ENCODE data around the gene SERPINF2.
"Not testable (repeated sequence)": the region's sequence is repeated elsewhere in the genome, so short reads cannot be mapped to it uniquely, and the experiment has no call there.

SERPINF2 gene

DNA sequence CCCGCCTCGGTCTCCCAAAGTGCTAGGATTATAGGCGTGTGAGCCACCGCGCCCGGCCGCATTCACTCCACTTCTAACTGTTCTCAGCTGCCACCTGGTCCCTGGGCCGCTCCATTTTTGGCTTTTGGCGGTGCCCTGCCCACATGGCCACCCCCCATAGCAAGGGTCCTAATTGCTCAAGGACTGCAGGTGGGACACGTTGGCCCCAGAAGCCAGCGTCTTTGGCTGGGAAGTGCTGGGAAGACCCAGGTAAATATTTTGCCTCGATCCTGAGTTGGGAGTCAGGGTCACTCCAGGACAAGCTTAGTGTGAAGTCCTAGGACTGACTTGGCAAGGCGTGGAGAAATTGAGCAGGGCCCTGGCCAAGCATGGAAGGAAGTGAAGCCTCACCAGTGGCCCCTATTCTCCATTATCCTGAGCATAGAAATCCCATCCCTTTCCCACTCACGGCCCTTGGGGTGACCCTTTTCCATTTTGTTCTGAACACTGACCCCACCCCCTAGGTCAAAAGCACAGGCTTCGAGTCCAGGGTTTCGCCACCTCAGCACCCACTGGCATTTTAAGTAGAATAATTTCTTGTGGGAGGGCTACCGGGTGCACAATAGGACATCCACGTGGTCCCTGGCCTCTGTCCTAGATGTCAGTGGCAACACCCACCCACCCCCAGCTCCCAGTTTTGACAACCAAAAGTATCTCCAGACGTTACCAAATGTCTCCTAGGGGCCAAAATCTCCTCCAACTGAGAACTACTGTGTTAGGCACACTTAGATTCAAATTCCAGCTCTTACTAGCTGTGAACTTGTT is 24.1 kb upstream of the SERPINF2 start:
- Histone ChIP-seq H3K9me3 (ENCODE audit: control insufficient read depth, low read depth, low read length) (no peaks in the 10 kb centered on the region), H3K36me3 (ENCODE audit: control insufficient read depth, low read depth, low read length) (no peaks in the 10 kb centered on the region), H3K4me1 (ENCODE audit: control insufficient read depth, low read depth, low read length) (peaks cover 10% of the 10 kb centered on the region), H3K27me3 (ENCODE audit: control insufficient read depth, insufficient read depth, low read length) (no peaks in the 10 kb centered on the region), H3K4me3 (ENCODE audit: low read length) (no peak overlapping the region), H3K9ac (ENCODE audit: low read length) (no peak overlapping the region), H3K27ac (ENCODE audit: low read length) (no peak overlapping the region)

DNA sequence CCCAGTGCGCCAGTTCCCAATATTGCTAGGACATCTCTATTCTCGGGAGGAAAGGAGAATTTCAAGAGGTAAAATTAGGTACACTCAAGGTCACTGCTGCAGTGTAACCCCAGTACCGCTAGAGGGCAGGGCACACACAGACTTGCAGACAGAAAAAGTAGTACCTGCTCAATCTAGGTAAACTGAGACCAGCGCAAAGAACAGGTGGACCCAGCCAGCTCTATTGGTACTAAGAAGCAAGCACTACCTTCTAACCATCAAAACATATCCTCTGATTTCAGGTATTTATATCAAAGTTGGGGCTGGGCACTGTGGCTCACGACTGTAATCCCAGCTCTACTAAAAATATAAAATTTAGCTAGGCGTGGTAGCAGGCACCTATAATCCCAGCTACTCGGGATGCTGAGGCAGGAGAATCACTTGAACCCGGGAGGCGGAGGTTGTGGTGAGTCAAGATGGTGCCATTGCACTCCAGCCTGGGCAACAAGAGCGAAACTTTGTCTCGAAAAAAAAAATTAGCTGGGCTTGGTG is 21.8 kb upstream of the SERPINF2 start:
- H3K9ac ChIP-seq (ENCODE audit: low read length): no peak overlapping the region
- no peaks in the 10 kb centered on the region for H3K9me3 ChIP-seq (ENCODE audit: control insufficient read depth, low read depth, low read length)
- H3K27ac ChIP-seq (ENCODE audit: low read length): no peak overlapping the region
- H3K4me3 ChIP-seq (ENCODE audit: low read length): no peak overlapping the region
- no peaks in the 10 kb centered on the region for H3K27me3 ChIP-seq (ENCODE audit: control insufficient read depth, insufficient read depth, low read length)
- H3K36me3 ChIP-seq (ENCODE audit: control insufficient read depth, low read depth, low read length): no peaks in the 10 kb centered on the region
- no peaks in the 10 kb centered on the region for H3K4me1 ChIP-seq (ENCODE audit: control insufficient read depth, low read depth, low read length)

DNA sequence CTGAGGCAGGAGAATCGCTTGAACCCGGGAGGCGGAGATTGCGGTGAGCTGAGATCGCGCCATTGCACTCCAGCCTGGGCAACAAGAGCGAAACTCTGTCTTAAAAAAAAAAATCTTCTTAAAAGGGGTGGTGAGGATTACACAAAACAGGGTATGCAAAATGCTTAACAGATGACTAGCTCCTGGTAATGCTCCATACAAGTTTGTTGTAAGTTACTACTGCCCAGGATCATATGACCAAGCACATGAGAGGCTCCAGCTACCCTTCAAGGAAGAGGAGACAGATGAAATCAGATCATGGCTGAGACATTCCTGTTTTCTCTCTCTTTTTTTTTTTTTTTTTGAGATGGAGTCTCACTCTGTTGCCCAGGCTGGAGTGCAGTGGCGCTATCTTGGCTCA is 20.6 kb upstream of the SERPINF2 start:
- not testable (repeated sequence) for H3K9ac ChIP-seq (ENCODE audit: low read length); H3K4me3 ChIP-seq (ENCODE audit: low read length); H3K36me3 ChIP-seq (ENCODE audit: control insufficient read depth, low read depth, low read length); H3K27me3 ChIP-seq (ENCODE audit: control insufficient read depth, insufficient read depth, low read length); H3K9me3 ChIP-seq (ENCODE audit: control insufficient read depth, low read depth, low read length); H3K4me1 ChIP-seq (ENCODE audit: control insufficient read depth, low read depth, low read length); H3K27ac ChIP-seq (ENCODE audit: low read length)

DNA sequence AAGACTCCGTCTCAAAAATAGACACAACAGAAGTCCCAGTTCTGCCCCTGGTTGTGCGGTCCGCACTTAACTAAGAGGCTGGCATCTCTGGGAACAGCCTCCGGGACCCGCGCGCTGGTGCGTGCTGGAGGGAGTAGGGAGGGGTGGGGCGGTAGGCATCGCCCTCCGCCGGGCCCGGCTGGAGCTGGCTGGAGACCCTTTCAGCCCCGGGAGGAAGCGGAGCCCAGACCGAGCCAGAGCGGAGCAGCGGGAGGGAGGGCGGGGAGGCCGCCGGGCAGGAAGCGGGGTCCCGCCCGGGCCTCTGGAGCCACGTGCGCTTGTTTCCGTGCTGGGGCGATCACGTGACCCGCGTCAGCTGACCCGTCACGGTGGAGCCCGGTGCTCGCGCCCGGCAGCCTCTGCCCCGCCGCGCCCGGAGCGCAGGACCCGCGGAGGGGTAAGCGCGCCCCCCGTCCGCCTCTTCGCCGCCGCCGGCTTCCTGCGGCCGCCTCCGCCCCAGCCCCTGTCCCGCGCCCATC is 18.3 kb upstream of the SERPINF2 start, which contains the start of gene WDR81:
Gene WDR81, plus strand, starts transcription at position 354 of the 518 bp plus-strand sequence. CDS start 256 bp downstream, outside the sequence.
- H3K27me3 ChIP-seq (ENCODE audit: control insufficient read depth, insufficient read depth, low read length): no peaks in the 10 kb centered on the region
- peak within 1 kb of the TSS; percentile 56 for H3K4me3 ChIP-seq (ENCODE audit: low read length)
- H3K9ac ChIP-seq (ENCODE audit: low read length): peak within 1 kb of the TSS; percentile 36
- no peaks in the 10 kb centered on the region for H3K9me3 ChIP-seq (ENCODE audit: control insufficient read depth, low read depth, low read length)
- H3K27ac ChIP-seq (ENCODE audit: low read length): no peak within 1 kb of the TSS
- no peaks in the 10 kb centered on the region for H3K4me1 ChIP-seq (ENCODE audit: control insufficient read depth, low read depth, low read length)
- H3K36me3 ChIP-seq (ENCODE audit: control insufficient read depth, low read depth, low read length): no peaks in the 10 kb centered on the region

DNA sequence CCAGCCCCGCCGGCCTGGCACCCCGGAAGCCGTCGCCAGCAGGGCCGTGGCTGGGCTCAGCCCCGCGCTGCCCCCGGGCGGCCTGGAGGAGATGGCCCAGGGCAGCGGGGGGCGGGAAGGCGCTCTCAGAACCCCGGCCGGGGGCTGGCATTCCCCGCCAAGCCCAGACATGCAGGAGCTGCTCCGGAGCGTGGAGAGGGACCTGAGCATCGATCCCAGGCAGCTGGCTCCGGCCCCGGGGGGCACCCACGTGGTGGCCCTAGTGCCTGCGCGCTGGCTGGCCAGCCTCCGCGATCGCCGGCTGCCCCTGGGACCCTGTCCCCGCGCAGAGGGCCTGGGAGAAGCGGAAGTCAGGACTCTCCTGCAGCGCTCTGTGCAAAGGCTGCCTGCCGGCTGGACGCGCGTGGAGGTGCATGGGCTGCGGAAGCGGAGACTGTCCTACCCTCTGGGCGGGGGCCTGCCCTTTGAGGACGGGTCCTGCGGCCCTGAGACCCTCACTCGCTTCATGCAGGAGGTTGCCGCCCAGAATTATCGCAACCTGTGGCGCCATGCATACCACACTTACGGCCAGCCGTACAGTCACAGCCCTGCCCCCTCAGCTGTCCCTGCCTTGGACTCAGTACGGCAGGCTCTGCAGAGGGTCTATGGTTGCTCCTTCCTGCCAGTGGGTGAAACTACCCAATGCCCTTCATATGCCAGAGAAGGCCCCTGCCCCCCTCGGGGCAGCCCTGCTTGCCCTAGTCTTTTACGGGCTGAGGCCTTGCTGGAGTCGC is 17.6 kb upstream of the SERPINF2 start:
- Histone ChIP-seq H3K27me3 (ENCODE audit: control insufficient read depth, insufficient read depth, low read length) (no peaks in the 10 kb centered on the region), H3K36me3 (ENCODE audit: control insufficient read depth, low read depth, low read length) (no peaks in the 10 kb centered on the region), H3K9ac (ENCODE audit: low read length) (peak overlapping the region; percentile 28), H3K9me3 (ENCODE audit: control insufficient read depth, low read depth, low read length) (no peaks in the 10 kb centered on the region), H3K4me3 (ENCODE audit: low read length) (peak overlapping the region; percentile 56), H3K4me1 (ENCODE audit: control insufficient read depth, low read depth, low read length) (no peaks in the 10 kb centered on the region), H3K27ac (ENCODE audit: low read length) (no peak overlapping the region)

DNA sequence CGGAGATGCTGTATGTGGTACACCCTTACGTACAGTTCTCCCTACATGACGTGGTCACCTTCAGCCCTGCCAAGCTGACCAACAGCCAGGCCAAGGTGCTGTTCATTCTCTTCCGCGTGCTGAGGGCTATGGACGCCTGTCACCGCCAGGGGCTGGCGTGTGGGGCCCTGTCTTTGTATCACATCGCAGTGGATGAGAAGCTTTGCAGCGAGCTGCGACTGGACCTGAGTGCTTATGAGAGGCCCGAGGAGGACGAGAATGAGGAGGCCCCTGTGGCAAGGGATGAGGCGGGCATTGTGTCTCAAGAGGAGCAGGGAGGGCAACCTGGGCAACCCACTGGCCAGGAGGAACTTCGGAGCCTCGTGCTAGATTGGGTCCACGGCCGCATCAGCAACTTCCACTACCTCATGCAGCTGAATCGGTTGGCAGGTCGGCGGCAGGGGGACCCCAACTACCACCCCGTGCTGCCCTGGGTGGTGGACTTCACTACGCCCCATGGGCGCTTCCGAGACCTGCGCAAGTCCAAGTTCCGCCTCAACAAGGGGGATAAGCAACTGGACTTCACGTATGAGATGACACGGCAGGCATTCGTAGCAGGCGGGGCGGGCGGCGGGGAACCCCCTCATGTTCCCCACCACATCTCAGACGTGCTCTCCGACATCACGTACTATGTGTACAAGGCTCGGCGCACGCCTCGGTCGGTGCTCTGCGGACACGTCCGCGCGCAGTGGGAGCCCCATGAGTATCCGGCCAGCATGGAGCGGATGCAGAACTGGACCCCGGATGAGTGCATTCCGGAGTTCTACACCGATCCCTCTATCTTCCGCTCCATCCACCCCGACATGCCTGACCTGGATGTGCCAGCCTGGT is 16.8 kb upstream of the SERPINF2 start:
- Histone ChIP-seq H3K9ac (ENCODE audit: low read length) (no peak overlapping the region), H3K36me3 (ENCODE audit: control insufficient read depth, low read depth, low read length) (no peaks in the 10 kb centered on the region), H3K27me3 (ENCODE audit: control insufficient read depth, insufficient read depth, low read length) (no peaks in the 10 kb centered on the region), H3K4me3 (ENCODE audit: low read length) (no peak overlapping the region), H3K9me3 (ENCODE audit: control insufficient read depth, low read depth, low read length) (no peaks in the 10 kb centered on the region), H3K4me1 (ENCODE audit: control insufficient read depth, low read depth, low read length) (no peaks in the 10 kb centered on the region), H3K27ac (ENCODE audit: low read length) (no peak overlapping the region)

DNA sequence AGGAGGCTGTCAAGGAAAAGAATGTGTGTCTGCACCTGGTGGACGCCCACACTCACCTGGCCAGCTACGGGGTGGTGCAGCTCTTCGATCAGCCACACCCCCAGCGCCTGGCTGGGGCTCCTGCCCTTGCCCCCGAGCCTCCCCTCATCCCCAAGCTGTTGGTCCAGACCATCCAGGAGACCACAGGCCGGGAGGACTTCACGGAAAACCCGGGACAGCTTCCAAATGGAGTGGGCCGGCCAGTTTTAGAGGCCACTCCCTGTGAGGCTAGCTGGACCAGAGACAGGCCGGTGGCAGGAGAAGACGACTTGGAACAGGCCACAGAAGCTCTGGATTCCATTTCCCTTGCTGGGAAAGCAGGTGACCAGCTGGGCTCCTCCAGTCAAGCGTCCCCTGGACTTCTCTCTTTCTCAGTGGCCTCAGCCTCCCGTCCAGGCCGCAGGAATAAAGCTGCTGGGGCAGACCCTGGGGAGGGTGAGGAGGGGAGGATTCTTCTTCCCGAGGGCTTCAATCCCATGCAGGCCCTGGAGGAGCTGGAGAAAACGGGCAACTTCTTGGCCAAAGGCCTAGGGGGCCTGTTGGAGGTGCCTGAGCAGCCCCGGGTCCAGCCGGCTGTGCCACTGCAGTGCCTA is 15.9 kb upstream of the SERPINF2 start:
- H3K9me3 ChIP-seq (ENCODE audit: control insufficient read depth, low read depth, low read length): no peaks in the 10 kb centered on the region
- H3K4me1 ChIP-seq (ENCODE audit: control insufficient read depth, low read depth, low read length): no peaks in the 10 kb centered on the region
- H3K36me3 ChIP-seq (ENCODE audit: control insufficient read depth, low read depth, low read length): no peaks in the 10 kb centered on the region
- H3K4me3 ChIP-seq (ENCODE audit: low read length): no peak overlapping the region
- H3K27ac ChIP-seq (ENCODE audit: low read length): no peak overlapping the region
- no peaks in the 10 kb centered on the region for H3K27me3 ChIP-seq (ENCODE audit: control insufficient read depth, insufficient read depth, low read length)
- no peak overlapping the region for H3K9ac ChIP-seq (ENCODE audit: low read length)

DNA sequence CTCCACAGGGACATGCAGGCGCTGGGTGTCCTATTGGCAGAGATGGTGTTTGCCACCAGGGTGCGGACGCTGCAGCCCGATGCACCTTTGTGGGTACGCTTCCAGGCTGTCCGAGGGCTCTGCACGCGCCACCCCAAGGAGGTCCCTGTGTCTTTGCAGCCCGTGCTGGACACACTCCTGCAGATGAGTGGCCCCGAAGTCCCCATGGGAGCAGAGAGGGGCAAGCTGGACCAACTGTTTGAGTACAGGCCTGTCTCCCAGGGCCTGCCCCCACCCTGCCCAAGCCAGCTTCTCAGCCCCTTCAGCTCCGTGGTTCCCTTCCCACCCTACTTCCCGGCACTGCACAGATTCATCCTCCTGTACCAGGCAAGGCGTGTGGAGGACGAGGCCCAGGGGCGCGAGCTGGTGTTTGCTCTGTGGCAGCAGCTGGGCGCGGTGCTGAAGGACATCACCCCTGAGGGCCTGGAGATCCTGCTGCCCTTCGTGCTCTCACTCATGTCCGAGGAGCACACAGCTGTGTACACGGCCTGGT is 15.3 kb upstream of the SERPINF2 start:
- Histone ChIP-seq H3K4me3 (ENCODE audit: low read length) (no peak overlapping the region), H3K27me3 (ENCODE audit: control insufficient read depth, insufficient read depth, low read length) (no peaks in the 10 kb centered on the region), H3K27ac (ENCODE audit: low read length) (no peak overlapping the region), H3K9ac (ENCODE audit: low read length) (no peak overlapping the region), H3K4me1 (ENCODE audit: control insufficient read depth, low read depth, low read length) (no peaks in the 10 kb centered on the region), H3K36me3 (ENCODE audit: control insufficient read depth, low read depth, low read length) (no peaks in the 10 kb centered on the region), H3K9me3 (ENCODE audit: control insufficient read depth, low read depth, low read length) (no peaks in the 10 kb centered on the region)

DNA sequence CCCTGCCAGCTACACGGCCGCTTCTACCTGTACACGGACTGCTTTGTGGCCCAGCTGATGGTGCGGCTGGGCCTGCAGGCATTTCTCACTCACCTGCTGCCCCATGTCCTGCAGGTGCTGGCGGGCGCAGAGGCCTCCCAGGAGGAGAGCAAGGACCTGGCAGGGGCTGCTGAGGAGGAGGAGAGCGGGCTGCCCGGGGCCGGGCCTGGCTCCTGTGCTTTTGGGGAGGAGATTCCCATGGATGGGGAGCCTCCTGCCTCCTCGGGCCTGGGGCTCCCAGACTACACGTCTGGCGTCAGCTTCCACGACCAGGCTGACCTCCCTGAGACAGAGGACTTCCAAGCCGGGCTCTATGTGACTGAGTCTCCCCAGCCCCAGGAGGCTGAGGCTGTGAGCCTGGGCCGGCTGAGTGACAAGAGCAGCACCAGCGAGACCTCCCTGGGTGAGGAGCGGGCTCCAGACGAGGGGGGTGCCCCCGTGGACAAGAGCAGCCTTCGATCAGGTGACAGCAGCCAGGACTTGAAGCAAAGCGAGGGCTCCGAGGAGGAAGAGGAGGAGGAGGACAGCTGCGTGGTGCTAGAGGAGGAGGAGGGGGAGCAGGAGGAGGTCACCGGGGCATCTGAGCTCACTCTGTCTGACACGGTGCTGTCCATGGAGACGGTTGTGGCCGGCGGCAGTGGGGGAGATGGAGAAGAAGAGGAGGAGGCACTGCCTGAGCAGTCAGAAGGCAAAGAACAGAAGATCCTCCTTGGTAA is 14.6 kb upstream of the SERPINF2 start:
- Histone ChIP-seq H3K9me3 (ENCODE audit: control insufficient read depth, low read depth, low read length) (no peaks in the 10 kb centered on the region), H3K4me3 (ENCODE audit: low read length) (no peak overlapping the region), H3K27me3 (ENCODE audit: control insufficient read depth, insufficient read depth, low read length) (no peaks in the 10 kb centered on the region), H3K36me3 (ENCODE audit: control insufficient read depth, low read depth, low read length) (no peaks in the 10 kb centered on the region), H3K27ac (ENCODE audit: low read length) (no peak overlapping the region), H3K4me1 (ENCODE audit: control insufficient read depth, low read depth, low read length) (no peaks in the 10 kb centered on the region), H3K9ac (ENCODE audit: low read length) (no peak overlapping the region)

DNA sequence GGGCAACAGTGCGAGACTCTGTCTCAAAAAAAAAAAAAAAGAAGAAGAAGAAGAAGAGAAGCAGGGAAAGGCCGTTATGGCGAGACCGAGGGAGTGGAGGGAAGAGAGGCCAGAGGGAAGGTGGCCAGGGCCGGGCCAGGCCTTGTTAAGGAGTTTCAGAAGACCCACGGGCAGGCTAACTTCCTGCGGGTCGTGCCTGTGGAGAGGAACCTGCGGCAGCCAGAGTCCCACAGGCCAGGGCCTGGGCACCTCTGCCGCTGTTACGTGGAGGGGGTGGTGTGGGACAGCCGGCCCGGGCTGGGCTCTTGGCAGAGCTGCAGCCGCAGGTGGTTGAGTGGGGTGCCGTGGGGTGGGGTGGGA is 12.7 kb upstream of the SERPINF2 start:
- H3K27me3 ChIP-seq (ENCODE audit: control insufficient read depth, insufficient read depth, low read length): no peaks in the 10 kb centered on the region
- no peaks in the 10 kb centered on the region for H3K4me1 ChIP-seq (ENCODE audit: control insufficient read depth, low read depth, low read length)
- no peaks in the 10 kb centered on the region for H3K36me3 ChIP-seq (ENCODE audit: control insufficient read depth, low read depth, low read length)

More for the DNA sequence above, 12.7 kb upstream of the SERPINF2 start:
- H3K4me3 ChIP-seq (ENCODE audit: low read length): no peak overlapping the region
- H3K27ac ChIP-seq (ENCODE audit: low read length): no peak overlapping the region
- no peak overlapping the region for H3K9ac ChIP-seq (ENCODE audit: low read length)
- H3K9me3 ChIP-seq (ENCODE audit: control insufficient read depth, low read depth, low read length): no peaks in the 10 kb centered on the region
